K562 (cell line): ENCODE measurements around the gene CSDE1. TPM values are rescaled to one million over a fixed set of nuclear protein-coding genes. Genes with fewer than 3 reads are reported as not detected.
A peak's percentile ranks its signal among the peaks of the same experiment; 100 is the strongest.

Source experiments
- ARID3A ChIP-seq: IDR thresholded peaks from 2 replicates; pipeline ENCODE4 v1.6.1; 2012; ENCODE audit warnings: low read depth, low read length, improper control_type of control experiment, borderline replicate concordance
- CBX3 ChIP-seq, 2 experiments: IDR thresholded peaks; 1 replicate in 1 of 2; 2 replicates in 1 of 2; pipeline ENCODE4 v1.6.1; 2012; ENCODE audit warnings: inconsistent platforms in 2 of 2, low read length in 2 of 2, borderline replicate concordance in 1 of 2, control low read depth in 1 of 2
- E2F8 ChIP-seq: fragments of 450-650 bp; IDR thresholded peaks from 2 replicates; pipeline ENCODE4 v1.7.1; 2018; ENCODE audit warnings: mild to moderate bottlenecking, low read depth; ENCODE audit not compliant: partially characterized antibody
- FOS ChIP-seq: IDR thresholded peaks from 3 replicates; pipeline ENCODE4 v1.6.1; 2011; ENCODE audit not compliant: insufficient read length; ENCODE audit errors: extremely low read depth
- GABPB1 ChIP-seq: sonication (generic); formaldehyde crosslinking; IDR thresholded peaks from 2 replicates; pipeline ENCODE4 v1.8.0; 2022; ENCODE audit warnings: mild to moderate bottlenecking, missing genetic modification reagents
- MAFK ChIP-seq: IDR thresholded peaks from 2 replicates; pipeline ENCODE4 v1.6.1; 2011; ENCODE audit warnings: low read length, improper control_type of control experiment
- RHOXF2B ChIP-seq: fragments of 250-450 bp; sonication (Bioruptor Pico); conservative IDR thresholded peaks from 2 replicates; pipeline ENCODE4 v1.5.1; 2021
- SMAD3 ChIP-seq: fragments of 450-650 bp; formaldehyde crosslinking; conservative IDR thresholded peaks from 2 replicates; pipeline ENCODE4 v1.4.0; 2020; ENCODE audit warnings: mild to moderate bottlenecking
- ZNF316 ChIP-seq: fragments of 450-650 bp; IDR thresholded peaks from 2 replicates; pipeline ENCODE4 v1.6.1; 2016
- polyA plus RNA-seq, 8 experiments: library from polyadenylated mRNA; depleted of rRNA in 4 of 8; stranded (reverse) in 5 of 8; unstranded in 3 of 8; fragments of >200 nt; fragmentation: Nextera tagmentation in 2 of 8; fragmentation: Illumina TruSeq in 1 of 8; extraction: Ambion mirVana in 2 of 8; extraction: Trizol in 1 of 8; gene quantifications; 2 replicates each; pipeline versions ENCODE4 v1.2.1 to v1.2.3, GENCODE V29; 2011 to 2014; ENCODE audit warnings: inconsistent platforms in 1 of 8, missing spikeins in 1 of 8
- total RNA-seq, 7 experiments: library from RNA; depleted of rRNA in 6 of 7; stranded (reverse); fragments of >200 nt in 6 of 7; fragmentation: Illumina TruSeq in 2 of 7; extraction: Trizol in 2 of 7; gene quantifications; 2 replicates each; pipeline versions ENCODE4 v1.2.1 to v1.2.3, GENCODE V29; 2011 to 2021; ENCODE audit warnings: low replicate concordance in 1 of 7
- TF ChIP-seq, protein P1 (sequence below): sonication (generic); formaldehyde crosslinking; IDR thresholded peaks from 2 replicates; pipeline ENCODE4 v1.8.1; 2023; ENCODE audit warnings: mild to moderate bottlenecking, missing genetic modification reagents
- TF ChIP-seq, protein P2 (sequence below): fragments of 150-350 bp; conservative IDR thresholded peaks from 2 replicates; pipeline ENCODE4 v1.6.1; 2014; ENCODE audit warnings: low read length
- TF ChIP-seq, protein P3 (sequence below): fragments of 250-450 bp; sonication (Bioruptor Pico); IDR thresholded peaks from 2 replicates; pipeline ENCODE4 v1.5.0; 2021; ENCODE audit warnings: mild to moderate bottlenecking, borderline replicate concordance
- TF ChIP-seq, protein P4 (sequence below): fragments of 250-450 bp; sonication (Bioruptor Pico); IDR thresholded peaks from 2 replicates; pipeline ENCODE4 v1.5.0; 2021

CSDE1 gene
- total and polyA plus RNA-seq, 9 of the 15 experiments (the other 6 are each of a cell fraction or from before 2014, with no cell fraction given), result 174 to 538 (median 403) TPM

DNA sequence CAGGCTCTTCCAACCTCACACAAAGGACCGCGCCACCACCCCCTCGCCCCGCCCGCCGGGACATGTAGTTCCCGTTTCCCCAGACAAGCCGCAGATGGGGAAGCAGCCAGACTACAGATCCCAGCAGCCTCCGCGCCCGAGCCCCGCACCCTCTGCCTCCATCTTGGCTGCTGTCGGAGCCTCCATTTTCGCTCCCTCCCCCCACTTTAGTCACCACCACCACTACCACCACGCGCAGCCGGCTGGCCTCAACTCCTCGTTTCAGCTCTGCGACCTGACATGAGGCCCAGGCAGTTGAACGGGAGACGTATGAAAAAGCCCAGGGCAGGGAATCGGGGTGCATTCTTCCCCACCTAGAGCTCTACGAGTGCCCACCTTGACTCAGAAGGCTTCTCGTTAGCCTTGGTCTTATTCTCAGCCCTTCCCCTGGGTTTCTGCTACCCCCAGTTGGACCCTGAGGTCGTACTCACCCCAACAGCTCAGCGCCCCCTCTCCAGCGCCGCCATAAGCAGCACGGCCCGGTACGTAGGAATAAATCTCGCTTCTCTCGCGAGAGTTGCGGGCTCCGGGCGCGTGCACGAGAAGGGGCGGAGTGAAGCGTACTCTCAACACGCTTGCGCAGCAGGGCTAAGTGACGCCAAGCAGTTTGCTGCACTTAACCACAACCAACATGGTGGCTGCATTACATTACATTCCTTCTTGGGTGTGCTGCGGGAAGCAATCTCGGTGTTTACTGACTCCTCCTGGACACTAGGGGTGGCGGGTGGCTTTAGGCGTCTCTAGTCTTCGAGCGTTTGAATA is at the start of gene CSDE1 (continued):
- TF ChIP-seq SMAD3 (CRISPR knock-in tag) (no peak; the same call in 1 of the 2 replicates), E2F8 (no peak), RHOXF2B (CRISPR knock-in tag) (no peak), CBX3 (IDR thresholded peaks at IDR 0.05; ENCODE audit: borderline replicate concordance in 1 of 2, low read length in 2 of 2) (peak in 1 of 2 experiments; percentile 68; a peak in 2 of 3 replicates), ZNF316 (peak; percentile 49), ARID3A (peak; percentile 70; the same call in 1 of the 2 replicates), MAFK (peak; percentile 36), GABPB1 (CRISPR knock-in tag) (peak; percentile 73), FOS (no peak)
- TF ChIP-seq, protein P1, sequence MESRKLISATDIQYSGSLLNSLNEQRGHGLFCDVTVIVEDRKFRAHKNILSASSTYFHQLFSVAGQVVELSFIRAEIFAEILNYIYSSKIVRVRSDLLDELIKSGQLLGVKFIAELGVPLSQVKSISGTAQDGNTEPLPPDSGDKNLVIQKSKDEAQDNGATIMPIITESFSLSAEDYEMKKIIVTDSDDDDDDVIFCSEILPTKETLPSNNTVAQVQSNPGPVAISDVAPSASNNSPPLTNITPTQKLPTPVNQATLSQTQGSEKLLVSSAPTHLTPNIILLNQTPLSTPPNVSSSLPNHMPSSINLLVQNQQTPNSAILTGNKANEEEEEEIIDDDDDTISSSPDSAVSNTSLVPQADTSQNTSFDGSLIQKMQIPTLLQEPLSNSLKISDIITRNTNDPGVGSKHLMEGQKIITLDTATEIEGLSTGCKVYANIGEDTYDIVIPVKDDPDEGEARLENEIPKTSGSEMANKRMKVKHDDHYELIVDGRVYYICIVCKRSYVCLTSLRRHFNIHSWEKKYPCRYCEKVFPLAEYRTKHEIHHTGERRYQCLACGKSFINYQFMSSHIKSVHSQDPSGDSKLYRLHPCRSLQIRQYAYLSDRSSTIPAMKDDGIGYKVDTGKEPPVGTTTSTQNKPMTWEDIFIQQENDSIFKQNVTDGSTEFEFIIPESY (CRISPR knock-in tag), result peak; percentile 27; the same call in 1 of the 2 replicates
- TF ChIP-seq, protein P2, sequence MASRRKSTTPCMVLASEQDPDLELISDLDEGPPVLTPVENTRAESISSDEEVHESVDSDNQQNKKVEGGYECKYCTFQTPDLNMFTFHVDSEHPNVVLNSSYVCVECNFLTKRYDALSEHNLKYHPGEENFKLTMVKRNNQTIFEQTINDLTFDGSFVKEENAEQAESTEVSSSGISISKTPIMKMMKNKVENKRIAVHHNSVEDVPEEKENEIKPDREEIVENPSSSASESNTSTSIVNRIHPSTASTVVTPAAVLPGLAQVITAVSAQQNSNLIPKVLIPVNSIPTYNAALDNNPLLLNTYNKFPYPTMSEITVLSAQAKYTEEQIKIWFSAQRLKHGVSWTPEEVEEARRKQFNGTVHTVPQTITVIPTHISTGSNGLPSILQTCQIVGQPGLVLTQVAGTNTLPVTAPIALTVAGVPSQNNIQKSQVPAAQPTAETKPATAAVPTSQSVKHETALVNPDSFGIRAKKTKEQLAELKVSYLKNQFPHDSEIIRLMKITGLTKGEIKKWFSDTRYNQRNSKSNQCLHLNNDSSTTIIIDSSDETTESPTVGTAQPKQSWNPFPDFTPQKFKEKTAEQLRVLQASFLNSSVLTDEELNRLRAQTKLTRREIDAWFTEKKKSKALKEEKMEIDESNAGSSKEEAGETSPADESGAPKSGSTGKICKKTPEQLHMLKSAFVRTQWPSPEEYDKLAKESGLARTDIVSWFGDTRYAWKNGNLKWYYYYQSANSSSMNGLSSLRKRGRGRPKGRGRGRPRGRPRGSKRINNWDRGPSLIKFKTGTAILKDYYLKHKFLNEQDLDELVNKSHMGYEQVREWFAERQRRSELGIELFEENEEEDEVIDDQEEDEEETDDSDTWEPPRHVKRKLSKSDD, result peak; percentile 97
- TF ChIP-seq, protein P3, sequence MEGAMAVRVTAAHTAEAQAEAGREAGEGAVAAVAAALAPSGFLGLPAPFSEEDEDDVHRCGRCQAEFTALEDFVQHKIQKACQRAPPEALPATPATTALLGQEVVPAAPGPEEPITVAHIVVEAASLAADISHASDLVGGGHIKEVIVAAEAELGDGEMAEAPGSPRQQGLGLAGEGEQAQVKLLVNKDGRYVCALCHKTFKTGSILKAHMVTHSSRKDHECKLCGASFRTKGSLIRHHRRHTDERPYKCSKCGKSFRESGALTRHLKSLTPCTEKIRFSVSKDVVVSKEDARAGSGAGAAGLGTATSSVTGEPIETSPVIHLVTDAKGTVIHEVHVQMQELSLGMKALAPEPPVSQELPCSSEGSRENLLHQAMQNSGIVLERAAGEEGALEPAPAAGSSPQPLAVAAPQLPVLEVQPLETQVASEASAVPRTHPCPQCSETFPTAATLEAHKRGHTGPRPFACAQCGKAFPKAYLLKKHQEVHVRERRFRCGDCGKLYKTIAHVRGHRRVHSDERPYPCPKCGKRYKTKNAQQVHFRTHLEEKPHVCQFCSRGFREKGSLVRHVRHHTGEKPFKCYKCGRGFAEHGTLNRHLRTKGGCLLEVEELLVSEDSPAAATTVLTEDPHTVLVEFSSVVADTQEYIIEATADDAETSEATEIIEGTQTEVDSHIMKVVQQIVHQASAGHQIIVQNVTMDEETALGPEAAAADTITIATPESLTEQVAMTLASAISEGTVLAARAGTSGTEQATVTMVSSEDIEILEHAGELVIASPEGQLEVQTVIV, result no peak
- TF ChIP-seq, protein P4, sequence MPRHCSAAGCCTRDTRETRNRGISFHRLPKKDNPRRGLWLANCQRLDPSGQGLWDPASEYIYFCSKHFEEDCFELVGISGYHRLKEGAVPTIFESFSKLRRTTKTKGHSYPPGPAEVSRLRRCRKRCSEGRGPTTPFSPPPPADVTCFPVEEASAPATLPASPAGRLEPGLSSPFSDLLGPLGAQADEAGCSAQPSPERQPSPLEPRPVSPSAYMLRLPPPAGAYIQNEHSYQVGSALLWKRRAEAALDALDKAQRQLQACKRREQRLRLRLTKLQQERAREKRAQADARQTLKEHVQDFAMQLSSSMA (CRISPR knock-in tag), result peak; percentile 29; the same call in 1 of the 2 replicates
